ENCODE measurements around the gene CACTIN. TPM values are rescaled to one million over a fixed set of nuclear protein-coding genes. Genes with fewer than 3 reads are reported as not detected.
A peak's percentile ranks its signal among the peaks of the same experiment; 100 is the strongest.
"Not testable (repeated sequence)": the region's sequence is repeated elsewhere in the genome, so short reads cannot be mapped to it uniquely, and the experiment has no call there.

CACTIN gene
- total RNA-seq, 1 experiment from 2014 or later = 23.0 TPM

DNA sequence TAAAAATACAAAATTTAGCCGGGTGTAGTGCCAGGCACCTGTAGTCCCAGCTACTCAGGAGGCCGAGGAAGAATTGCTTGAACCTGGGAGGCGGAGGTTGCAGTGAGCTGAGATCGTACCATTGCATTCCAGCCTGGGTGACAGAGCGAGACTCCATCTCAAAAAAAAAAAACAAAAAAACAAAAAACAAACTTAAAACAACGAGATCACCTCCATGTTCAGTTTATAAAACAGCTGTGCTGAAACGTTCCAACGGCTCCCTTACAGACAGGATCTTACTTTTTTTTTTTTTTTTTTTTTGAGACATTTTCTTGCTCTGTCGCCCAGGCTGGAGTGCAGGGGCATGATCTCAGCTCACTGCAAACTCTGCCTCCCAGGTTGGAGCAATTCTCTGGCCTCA is 2.2 kb upstream of the CACTIN start:
- not testable (repeated sequence) for DNase-seq (ENCODE audit: low spot score)

DNA sequence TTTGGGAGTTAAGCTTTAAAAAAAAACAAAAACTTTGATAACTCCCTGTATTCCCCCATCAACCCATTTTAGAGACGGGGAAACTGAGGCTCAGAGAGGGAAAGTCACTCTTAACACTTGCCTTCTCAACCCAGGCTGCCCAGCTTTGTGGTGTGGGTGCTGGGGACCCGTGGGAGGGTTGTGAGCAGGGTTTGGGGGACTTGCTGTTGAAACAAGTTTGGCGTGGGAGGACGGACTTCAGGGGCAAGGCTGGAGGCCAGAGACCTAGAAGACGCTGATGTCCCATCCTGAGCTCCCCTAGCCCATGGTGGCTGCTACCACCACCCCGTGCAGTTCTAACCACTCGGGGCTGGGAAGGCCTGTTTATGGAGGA is 747 bp upstream of the CACTIN start:
- no peak for DNase-seq (ENCODE audit: low spot score)

DNA sequence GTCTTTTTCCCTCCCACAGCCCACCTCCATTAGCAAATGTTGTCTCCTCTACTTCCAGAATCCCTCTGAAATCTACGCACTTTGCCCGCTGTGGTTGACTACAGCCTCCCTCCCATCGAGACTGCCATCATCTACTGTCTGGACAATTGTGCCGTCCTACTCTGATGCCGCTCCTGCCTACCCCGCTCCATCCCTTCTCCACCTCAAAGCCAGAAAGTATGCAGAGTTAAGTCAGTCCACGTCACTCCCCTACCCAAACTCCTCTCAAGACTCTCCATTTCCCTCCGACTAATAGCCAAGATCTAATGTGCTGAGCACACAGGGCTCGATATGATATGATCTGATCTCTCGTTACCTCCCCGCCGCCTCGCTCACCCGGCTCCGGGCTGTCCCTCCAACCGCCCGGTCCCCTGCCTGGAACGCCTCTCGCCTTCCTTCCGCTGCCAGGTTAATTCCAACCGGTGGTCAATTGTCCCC is 556 bp downstream of the CACTIN start:
- DNase-seq (ENCODE audit: low spot score) = no peak

DNA sequence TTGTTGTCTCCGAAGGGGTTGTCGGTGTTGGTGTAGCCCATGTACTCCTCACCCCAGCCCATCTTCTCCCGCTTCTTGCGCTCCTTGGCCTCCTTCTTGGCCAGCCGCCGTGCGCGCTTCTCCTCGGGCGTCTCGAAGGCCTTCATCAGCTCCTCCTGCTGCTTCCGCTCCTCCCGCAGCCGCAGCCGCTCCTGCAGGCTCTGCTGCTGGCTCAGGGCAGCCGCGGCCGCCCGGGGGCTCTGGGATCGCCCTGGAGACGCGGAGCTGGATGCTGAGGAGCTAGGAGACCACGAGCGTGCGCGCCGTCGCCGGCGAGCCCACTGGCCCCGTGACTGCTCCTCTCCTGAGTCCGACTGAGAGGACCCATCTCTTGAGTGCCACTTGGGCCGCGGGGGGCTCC is 2.9 kb downstream of the CACTIN start:
- DNase-seq (ENCODE audit: low spot score) = no peak

DNA sequence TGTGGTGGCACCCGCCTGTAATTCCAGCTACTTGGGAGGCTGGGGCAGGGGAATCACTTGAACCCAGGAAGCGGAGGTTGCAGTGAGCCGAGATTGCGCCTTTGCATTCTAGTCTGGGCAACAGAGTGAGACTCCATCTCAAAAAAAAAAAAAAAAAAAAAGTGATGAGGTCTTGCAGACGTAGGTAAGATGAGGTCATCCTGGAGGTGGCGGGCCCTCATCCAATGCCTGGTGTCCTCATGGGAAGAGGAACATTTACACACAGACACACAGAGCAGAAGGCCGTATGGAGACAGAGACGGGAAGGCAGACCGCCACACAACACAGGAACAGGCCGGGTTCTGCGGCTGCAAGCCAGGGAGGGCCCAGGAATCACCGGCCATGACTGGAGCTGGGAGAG is 4.4 kb downstream of the CACTIN start:
- no peak for DNase-seq (ENCODE audit: low spot score)

DNA sequence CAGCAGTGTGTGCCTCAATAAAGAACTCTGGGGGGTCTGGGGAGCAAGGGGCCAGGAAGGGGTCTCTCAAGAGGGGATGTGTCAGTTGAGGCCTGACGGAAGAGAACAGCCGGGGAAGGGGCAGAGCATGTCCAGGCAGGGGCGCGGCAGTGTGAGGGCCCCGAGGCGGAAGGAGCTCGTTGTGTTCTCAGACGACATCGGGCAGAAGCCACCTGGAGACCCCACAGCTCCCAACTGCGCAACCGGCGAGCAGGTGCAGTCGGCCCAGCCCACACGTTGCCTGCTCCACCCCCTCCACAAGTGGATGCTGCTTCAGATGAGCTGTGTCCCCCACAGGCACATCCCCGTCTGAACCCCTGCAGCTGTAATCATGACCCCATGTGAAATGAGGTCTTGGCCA is 4.9 kb downstream of the CACTIN start:
- no peak for DNase-seq (ENCODE audit: low spot score)

DNA sequence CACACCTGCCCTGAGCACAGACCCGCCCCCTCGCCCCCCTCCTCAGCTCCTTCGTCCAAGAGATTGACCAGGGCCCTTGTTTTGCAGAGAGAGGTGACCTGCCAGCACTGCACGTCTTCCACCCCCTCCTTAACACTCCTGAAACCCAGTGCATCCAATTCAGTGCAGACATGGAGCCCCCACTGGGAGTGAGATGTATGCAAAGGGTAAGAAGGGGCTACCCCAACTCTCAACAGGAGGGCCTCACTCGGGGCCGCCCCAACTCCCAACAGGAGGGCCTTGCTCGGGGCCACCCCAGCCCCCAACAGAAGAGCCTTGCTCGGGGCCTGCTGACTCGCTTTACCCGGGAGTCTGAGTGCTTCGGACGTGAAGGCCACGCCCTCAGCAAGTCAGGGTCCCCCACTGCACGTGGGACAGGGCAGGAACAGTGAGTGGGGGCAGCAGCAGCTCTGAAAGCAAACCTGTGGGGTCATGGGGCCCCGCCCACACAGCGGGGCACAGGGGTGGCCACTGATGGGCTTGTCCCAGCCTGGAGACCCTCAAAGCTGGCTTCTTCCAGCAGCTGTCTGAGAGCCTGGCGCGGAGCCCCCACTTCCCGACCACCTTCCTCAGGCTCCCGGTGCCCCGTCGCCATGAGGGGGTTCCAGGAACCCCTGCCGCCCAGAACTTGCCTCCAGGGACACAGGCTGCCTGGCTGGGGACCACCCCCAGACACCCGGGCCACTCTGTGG is 5.6 kb downstream of the CACTIN start:
- DNase-seq (ENCODE audit: low spot score) = no peak

DNA sequence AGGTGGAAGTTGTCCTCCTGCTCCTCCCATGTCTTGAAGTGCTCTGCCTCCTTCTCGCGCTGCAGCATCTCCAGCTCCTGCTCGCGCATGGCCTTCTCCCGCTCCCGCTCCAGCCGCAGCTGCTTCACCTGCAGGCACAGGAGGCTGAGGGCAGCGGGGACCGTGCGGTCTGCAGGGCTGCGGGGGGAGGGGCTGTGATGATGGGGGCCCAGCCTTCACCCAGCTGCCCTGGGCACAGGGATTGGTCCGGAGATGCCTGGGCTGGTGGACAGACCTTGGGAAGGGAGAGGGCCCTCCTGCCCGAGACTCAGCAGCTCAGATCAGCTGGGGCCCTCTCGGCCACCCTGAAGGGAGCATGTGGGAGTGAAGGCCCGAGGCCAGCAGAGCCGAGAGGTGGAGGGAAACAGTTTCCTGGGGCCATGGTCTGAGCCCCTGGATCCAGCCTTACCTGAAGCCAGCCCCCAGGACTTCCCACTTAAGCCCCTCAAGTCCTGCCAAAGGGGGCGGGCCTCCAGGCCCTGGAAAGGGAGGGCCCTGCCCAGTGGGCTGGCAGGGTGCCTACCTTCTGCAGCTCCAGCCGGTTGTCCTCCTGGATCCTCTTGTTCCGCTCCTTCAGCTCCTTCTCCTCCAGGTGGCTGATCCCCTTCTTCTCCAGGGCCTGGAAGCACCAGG is 6.3 kb downstream of the CACTIN start:
- no peak for DNase-seq (ENCODE audit: low spot score)

DNA sequence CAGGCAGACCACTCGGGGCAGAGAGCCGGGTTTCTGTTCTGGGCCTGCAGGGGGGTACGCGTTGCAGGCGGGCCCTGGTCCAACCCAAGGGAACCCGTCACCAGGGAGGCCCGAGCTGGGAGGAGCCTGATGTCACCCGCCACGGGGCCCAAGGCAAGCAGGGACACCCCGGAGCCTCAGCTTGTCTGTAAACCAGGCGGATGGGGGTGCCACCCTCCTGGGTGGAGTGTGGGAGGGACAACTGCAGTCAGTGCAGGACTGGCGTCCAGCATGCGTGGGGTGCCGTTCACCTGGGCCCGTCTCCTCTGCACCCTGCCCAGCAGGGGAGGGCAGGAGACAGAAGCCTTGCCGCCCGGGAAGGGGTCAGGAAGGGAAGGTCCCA is 7.0 kb downstream of the CACTIN start:
- no peak for DNase-seq (ENCODE audit: low spot score)

DNA sequence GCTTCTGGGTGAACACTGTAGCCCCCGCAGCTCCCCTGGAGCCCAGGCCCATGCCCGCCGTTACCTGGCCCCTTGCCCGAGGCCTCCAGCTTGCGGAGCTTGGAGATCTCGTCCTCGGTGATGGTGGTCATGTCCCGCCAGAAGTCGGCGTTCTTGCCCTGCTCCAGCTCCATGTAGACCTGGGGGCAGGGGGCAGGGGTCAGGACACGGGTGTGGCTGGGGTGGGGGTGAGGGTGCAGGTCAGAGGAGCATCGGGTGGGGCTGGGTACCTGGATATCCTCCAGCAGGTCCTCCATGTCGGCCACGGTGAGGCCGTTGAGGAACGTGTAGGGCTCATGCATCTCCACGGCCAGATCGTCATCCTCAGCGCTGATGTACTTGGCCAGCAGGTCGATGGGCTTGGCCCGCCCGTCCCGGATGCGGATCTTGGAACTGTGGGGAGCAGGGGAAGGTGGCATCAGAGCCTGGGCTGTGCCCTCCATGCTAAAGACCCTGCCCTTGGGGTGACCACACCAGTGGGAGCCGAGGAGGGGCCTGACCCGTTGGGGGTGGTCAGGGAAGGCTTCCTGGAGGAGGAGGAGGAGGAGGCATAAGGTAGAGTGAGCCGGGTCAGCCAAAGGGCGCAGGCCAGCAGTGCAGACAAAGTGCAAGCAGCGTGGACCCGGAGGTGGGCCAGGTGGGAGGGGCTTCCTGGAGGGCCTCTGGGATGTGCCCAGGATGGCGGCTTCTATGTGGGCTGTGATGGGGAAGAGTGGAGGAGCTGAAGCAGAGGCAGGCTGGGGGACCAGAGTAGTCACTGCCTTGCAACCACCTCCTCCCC is 7.6 kb downstream of the CACTIN start:
- no peak for DNase-seq (ENCODE audit: low spot score)

DNA sequence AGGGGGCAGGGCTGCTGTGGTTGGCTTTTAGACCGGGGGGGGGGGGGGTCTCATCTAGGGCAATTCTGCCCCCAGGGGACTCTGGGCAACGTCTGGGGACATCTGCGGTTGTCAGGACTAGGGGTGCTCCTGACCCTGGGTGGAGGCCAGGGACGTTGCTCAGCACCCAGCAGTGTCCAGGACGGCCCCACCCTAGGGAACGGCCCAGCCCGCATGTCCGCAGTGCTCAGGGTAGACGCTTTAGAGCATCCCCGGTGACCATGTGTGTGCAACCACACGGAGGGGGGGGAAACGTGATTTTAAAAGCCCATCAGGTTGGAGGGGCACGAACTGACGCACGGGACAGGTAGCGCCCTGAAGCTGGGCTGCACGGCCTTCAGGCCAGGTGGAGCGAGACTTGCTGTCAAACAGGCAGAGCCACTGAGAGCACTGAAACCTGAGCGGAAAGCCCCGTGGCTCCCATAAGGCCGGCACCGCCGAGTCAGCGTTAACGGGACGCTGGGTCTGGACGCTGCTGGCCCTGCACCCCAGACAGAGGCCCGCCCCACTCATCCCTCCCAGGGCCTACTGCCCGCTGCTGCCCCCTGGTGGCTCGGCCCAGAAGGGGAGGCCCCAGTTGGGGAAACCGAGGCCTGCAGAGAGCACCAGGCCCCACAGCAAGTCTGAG is 8.3 kb downstream of the CACTIN start:
- DNase-seq (ENCODE audit: low spot score) = peak; percentile 35

DNA sequence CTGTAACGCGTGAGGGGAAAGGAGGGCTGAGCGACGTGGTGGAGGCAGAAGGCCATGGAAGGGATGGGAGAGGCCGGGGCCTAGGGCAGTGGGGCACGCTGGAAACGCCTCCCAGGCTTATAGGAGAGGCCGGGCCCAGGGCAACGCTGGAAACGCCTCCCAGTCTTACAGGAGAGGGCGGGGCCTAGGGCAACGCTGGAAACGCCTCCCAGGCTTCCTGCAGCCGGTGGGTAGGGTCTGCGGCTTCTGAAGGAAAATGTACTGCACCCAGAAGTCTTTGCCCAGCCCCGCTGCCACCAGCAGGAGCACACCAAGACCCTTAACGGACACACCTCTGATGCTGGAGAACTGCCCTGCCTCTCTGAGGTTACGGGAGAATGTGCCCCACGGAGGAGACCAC is 9.1 kb downstream of the CACTIN start:
- DNase-seq (ENCODE audit: low spot score) = no peak

DNA sequence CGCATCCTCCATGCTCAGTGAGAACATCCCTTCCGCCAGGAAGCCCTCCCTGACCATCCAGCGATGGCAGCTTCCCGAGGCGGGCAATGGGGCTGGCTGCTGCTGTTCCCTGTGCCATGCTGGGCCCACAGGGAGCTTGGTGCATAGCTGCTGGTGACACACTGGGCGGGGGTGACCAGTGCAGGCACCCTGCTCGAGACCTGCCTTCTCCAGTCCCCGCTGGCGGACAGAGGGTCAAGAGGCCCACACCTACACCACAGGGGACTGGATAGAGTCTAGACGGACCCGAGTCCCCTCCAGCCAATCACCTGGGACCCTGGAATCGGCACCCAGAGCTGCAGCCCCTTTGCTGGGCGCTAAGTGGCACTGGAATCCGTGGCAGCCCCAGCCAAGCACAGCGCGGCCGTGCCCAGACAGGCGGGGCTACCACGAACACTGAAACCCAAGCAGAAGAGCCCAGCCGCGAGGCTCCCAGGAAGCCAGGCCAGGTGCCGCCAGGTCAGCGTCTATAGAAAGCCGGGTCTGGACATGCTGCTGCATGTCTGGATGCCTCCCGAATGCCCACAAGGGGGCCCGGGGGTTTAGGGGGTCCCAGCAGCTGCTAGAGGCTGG is 11.0 kb downstream of the CACTIN start:
- no peak for DNase-seq (ENCODE audit: low spot score)

DNA sequence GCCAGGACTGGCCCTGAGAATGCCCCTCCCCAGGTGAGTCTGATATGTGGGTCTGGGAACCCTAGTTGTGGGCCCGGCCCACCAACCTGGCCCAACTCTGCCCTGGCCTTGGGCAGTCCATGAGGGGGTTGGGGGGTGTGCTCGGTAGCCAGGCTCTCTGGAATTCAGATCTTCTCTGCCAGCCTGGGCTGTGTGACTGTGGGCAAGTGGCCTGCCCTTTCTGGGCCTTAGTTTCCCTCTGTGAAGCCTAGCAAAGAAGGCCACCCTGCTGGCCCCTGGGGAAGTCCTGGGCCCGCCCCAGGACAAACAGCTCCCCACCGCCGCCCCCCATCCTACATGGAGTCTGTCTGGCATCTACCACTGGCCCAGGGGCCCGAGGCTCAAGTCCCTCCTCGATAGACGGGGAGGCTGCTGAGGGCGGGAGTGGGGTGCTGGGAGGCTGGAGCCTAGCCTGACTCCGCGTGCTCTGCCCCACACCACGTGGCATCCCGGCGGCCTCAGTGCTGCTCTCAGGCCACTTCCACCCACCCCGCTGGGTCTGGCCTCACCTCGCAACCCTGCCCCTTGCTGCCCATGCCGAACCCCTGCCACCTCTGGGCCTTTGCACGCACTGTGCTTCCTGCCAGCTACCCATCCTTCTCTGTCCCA is 11.6 kb downstream of the CACTIN start:
- DNase-seq (ENCODE audit: low spot score) = no peak

DNA sequence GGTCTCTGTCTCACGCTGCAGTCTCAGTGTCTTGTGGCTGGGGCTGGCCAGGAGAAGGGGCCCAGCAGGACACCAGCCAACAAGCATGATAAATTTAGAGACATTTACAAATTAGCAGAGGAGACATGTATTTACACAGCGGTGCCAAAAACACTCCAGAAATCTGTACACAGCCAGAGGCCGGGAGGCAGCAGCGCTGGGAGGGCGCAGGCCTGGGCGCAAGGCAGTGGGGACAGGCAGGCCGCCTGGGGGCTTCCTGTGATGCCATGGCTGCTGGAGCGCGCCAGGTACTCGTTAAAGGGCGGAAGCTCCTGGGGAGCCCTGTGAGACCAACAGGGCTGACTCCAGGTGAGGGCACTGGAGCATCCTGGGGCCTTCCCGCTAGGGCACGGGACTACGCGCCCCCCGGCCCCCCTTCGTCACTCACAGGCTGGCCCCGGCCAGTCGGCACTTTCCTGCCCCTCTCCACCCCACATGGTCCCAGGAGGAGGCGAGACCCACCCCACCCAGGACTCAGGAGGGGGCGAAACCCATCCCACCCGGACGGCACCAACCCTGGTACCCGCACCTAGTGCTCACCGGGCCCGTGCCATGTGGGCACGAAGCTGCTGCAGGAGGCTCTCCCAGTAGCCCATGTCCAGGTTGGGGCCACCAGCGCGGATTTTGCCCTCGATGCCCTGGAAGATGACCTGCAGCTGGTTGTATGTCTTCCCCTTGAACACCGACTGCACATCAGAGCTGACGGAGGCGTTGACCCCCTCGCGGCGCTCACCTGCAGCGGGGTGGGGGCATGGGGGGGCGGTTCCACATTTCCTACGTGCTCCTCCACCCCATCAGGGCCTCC is 12.6 kb downstream of the CACTIN start:
- no peak for DNase-seq (ENCODE audit: low spot score)

DNA sequence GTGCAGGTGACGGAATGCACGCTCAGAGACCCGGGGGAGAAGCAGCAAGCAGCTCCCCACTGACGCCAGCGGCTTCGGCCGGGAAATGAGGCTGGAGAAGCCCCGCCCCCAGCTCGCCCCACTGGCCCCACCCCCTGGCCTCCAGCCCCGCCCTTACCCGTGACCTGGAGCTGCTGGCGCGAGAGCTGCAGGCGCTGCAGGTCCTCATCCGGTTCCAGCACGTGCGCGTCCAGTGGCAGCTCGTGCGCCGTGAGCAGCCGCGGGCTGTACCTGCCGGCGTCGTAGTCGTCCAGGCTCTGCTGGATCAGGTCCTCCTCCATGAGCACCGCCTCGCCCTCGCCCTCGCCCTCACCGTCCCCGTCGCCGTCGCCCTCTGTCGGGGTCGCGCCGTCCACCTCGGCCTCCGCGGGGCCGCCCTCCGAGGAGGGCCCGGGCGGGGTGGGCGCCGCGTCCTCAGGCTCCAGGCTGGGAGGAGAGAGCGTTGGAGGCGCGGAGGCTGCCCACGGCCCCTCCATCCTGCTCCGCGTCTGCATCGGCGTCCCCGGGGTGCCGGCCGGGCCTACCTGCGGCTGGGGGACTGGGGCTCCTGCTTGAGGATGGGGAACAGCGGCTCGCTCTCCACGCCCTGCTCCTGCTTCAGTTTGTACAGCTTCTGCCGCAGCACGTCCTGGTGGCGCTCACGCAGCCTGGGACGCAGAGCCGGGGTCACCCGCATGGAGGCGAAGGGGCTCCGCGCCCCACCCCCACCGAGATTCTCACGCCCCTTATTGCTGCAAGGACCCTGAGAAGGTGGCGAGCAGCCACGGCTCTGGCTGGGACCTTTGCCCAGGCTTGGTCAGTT is 13.5 kb downstream of the CACTIN start:
- no peak for DNase-seq (ENCODE audit: low spot score)

DNA sequence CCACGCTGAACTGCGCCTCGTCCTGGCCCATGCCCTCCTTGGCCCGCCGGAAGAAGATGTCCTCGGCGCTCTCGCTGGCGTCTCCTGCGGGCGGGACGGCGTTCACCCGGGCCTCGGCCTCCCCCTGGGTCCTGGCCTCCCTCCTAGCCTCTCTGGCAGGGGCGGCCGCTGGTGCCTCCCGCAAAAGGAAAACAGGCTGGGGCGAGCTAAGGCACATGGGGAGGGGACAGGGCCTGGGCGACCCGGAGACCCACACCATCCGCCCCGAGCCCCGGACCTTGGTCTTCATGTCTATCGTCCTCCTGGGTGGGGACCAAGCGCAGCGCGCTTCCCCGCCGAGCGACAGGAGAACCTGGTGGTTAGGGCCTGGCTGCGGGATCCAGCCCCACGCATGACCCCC is 14.3 kb downstream of the CACTIN start:
- DNase-seq (ENCODE audit: low spot score) = no peak

DNA sequence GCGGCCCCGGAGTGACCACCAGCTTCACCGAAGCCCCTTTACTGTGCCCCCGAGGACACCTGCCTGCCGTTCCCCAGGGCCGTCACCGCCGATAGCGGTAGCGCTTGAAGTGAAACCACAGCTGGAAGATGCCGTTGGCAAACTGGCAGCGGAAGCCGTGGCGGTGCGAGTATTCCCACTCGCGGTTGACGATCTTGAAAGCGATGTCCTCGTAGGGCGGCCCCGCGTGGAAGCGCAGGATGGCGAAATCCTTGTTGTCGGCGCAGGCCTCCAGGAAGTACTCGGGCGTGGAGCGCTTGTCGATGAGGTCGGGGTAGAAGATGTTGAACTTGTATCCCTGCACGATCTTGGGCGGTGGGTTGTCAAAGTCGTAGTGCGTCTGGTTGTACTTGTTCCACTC is 14.7 kb downstream of the CACTIN start:
- DNase-seq (ENCODE audit: low spot score) = no peak
